K562 (cell line): ENCODE results near the gene SLC22A23. TPM values are rescaled to one million over a fixed set of nuclear protein-coding genes. Genes with fewer than 3 reads are reported as not detected.

Experiments
- ATAC-seq: fragments of 200-7000 bp; cut with Tn5 transposase; 3 replicates; pipeline ENCODE4 v1.9.1; 2020; ENCODE audit warnings: moderate library complexity
- BruUV-seq: library from RNA; stranded (reverse); fragments of 400-500 nt; replicated peaks from 2 replicates; lab custom pipeline; 2021; lab: Mats Ljungman, UMichigan
- CTCF ChIA-PET: fragments of 300-600 bp; formaldehyde crosslinking; extraction: SDS; loops from one replicate; lab custom pipeline; 2021; ENCODE audit warnings: low intra/inter-chr PET ratio; lab: Yijun Ruan, JAX
- POLR2A ChIA-PET: fragments of 300-600, 350-650 bp; sonication (Branson Sonifier 250); formaldehyde crosslinking; extraction: SDS; loops from one replicate; lab custom pipeline; 2021; ENCODE audit warnings: antibody characterized with exemption, inconsistent platforms; lab: Yijun Ruan, JAX
- DNase-seq, 4 experiments: peaks; one replicate each; pipeline versions ENCODE4 v3.0.0 to v3.0.0-alpha.2; 2011 to 2018; ENCODE audit warnings: low spot score in 3 of 4, mixed read lengths in 3 of 4; ENCODE audit errors: extremely low read depth in 1 of 4
- FAIRE-seq: peaks from 2 replicates; lab custom pipeline; 2011; peaks lifted over from hg19 to GRCh38; lab: Jason Lieb, UNC
- H2AFZ ChIP-seq: 2 replicates; pipeline ENCODE4 v1.6.0; 2011; ENCODE audit warnings: low read depth, low read length, control low read depth, inconsistent platforms
- H3K27ac ChIP-seq: fragments of 200-600 bp; 3 replicates; pipeline ENCODE4 v1.8.0; 2011; ENCODE audit warnings: low read depth, mild to moderate bottlenecking, control low read depth, inconsistent platforms, low read length, moderate library complexity, mixed read lengths; ENCODE audit errors: extremely low read depth
- H3K27me3 ChIP-seq, 2 experiments: fragments of 300-600 bp in 1 of 2; 2 replicates in 1 of 2; 3 replicates in 1 of 2; pipeline versions ENCODE4 v1.6.0 to v1.8.0; 2011; ENCODE audit warnings: inconsistent platforms in 2 of 2, low read length in 2 of 2, mild to moderate bottlenecking in 1 of 2, mixed read lengths in 1 of 2, moderate library complexity in 1 of 2; ENCODE audit not compliant: control insufficient read depth in 2 of 2, insufficient read depth in 2 of 2
- H3K36me3 ChIP-seq: fragments of 300-600 bp; 3 replicates; pipeline ENCODE4 v1.8.0; 2011; ENCODE audit warnings: mild to moderate bottlenecking, low read length, inconsistent platforms; ENCODE audit not compliant: control insufficient read depth, insufficient read depth
- H3K4me1 ChIP-seq, 2 experiments: fragments of 200-600 bp in 1 of 2; replicated peaks in 1 of 2; 2 replicates in 1 of 2; 3 replicates in 1 of 2; pipeline versions ENCODE4 v1.5.1 to v1.8.0; 2011; ENCODE audit warnings: inconsistent platforms in 2 of 2, low read length in 2 of 2, mild to moderate bottlenecking in 1 of 2, mixed read lengths in 1 of 2, moderate library complexity in 1 of 2; ENCODE audit not compliant: control insufficient read depth in 2 of 2, insufficient read depth in 2 of 2
- H3K4me2 ChIP-seq: 2 replicates; pipeline ENCODE4 v1.6.1; 2011; ENCODE audit warnings: low read length, control low read depth, inconsistent platforms, mixed read lengths; ENCODE audit not compliant: insufficient read depth
- H3K4me3 ChIP-seq: fragments of 200-600 bp; sonication (generic), shearing (Covaris generic); 2 replicates; pipeline ENCODE4 v1.5.1; 2016; ENCODE audit warnings: control low read depth, inconsistent platforms
- H3K79me2 ChIP-seq: fragments of 200-600 bp; 3 replicates; pipeline ENCODE4 v1.8.0; 2011; ENCODE audit warnings: low read length, inconsistent platforms; ENCODE audit not compliant: control insufficient read depth, insufficient read depth
- H3K9ac ChIP-seq, 2 experiments: 2 replicates each; pipeline versions ENCODE4 v1.6.0 to v1.6.1; 2011; ENCODE audit warnings: low read depth in 2 of 2, low read length in 2 of 2, control low read depth in 1 of 2, inconsistent platforms in 1 of 2, mild to moderate bottlenecking in 1 of 2, mixed read lengths in 1 of 2; ENCODE audit not compliant: insufficient read depth in 1 of 2
- H3K9me1 ChIP-seq: one replicate; pipeline ENCODE4 v1.6.0; 2011; ENCODE audit warnings: inconsistent platforms, mild to moderate bottlenecking, low read length, moderate library complexity; ENCODE audit not compliant: control insufficient read depth, insufficient read depth
- H3K9me3 ChIP-seq: replicated peaks from 2 replicates; pipeline ENCODE4 v1.5.1; 2011; ENCODE audit warnings: low read depth, low read length, inconsistent platforms; ENCODE audit not compliant: control insufficient read depth, insufficient read depth
- H4K20me1 ChIP-seq: replicated peaks from 2 replicates; pipeline ENCODE4 v1.6.1; 2011; ENCODE audit warnings: low read length, inconsistent platforms, mixed read lengths; ENCODE audit not compliant: control insufficient read depth, insufficient read depth
- CBX1 ChIP-seq: sonication (generic); IDR thresholded peaks from 2 replicates; pipeline ENCODE4 v1.6.1; 2016; ENCODE audit warnings: antibody characterized with exemption, low read depth, mild to moderate bottlenecking
- CSDE1 ChIP-seq, 2 experiments: fragments of 450-650 bp; IDR thresholded peaks; 2 replicates each; pipeline ENCODE4 v1.6.1; 2016; ENCODE audit warnings: mild to moderate bottlenecking in 1 of 2
- GTF2A2 ChIP-seq: IDR thresholded peaks from 2 replicates; pipeline ENCODE4 v1.6.1; 2016; ENCODE audit warnings: mild to moderate bottlenecking, missing genetic modification characterization, missing compliant biosample characterization
- GTF2B ChIP-seq: IDR thresholded peaks from 2 replicates; pipeline ENCODE4 v1.6.1; 2011; ENCODE audit not compliant: insufficient read length; ENCODE audit errors: extremely low read depth
- HBP1 ChIP-seq: fragments of 450-650 bp; formaldehyde crosslinking; IDR thresholded peaks from 2 replicates; pipeline ENCODE4 v1.4.0; 2022; ENCODE audit warnings: missing genetic modification characterization
- HDGF ChIP-seq: fragments of 450-650 bp; IDR thresholded peaks from 2 replicates; pipeline ENCODE4 v1.6.1; 2016
- HOXB6 ChIP-seq: fragments of 250-450 bp; sonication (Bioruptor Pico); IDR thresholded peaks from 2 replicates; pipeline ENCODE4 v1.5.1; 2022; ENCODE audit warnings: mild to moderate bottlenecking, borderline replicate concordance
- IRF9 ChIP-seq: fragments of 450-650 bp; IDR thresholded peaks from 2 replicates; pipeline ENCODE4 v1.6.1; 2016; ENCODE audit warnings: missing biosample characterization, missing genetic modification characterization
- LEF1 ChIP-seq: fragments of 450-650 bp; IDR thresholded peaks from 2 replicates; pipeline ENCODE4 v1.6.1; 2016; ENCODE audit warnings: mild to moderate bottlenecking
- MAX ChIP-seq: sonication (generic); formaldehyde crosslinking; IDR thresholded peaks from 2 replicates; pipeline ENCODE4 v1.9.0; 2022; ENCODE audit warnings: mild to moderate bottlenecking, missing genetic modification reagents
- RBBP5 ChIP-seq: fragments of 200-600 bp; sonication (generic); IDR thresholded peaks from 2 replicates; pipeline ENCODE4 v1.6.1; 2012; ENCODE audit warnings: borderline replicate concordance, mild to moderate bottlenecking, low read length, control low read depth, inconsistent platforms; ENCODE audit not compliant: insufficient read depth, poor library complexity, severe bottlenecking
- RBM39 ChIP-seq: fragments of 200-400 bp; formaldehyde crosslinking; optimal IDR thresholded peaks from 2 replicates; pipeline ENCODE3; 2018; ENCODE audit warnings: low read depth, low read length
- SLC30A9 ChIP-seq: fragments of 250-450 bp; sonication (Bioruptor Pico); IDR thresholded peaks from 2 replicates; pipeline ENCODE4 v1.8.0; 2022; ENCODE audit warnings: mild to moderate bottlenecking, moderate library complexity
- SRSF9 ChIP-seq: fragments of 200-400 bp; formaldehyde crosslinking; IDR thresholded peaks from 2 replicates; pipeline ENCODE4 v1.6.1; 2017; ENCODE audit warnings: low read depth, low read length, borderline replicate concordance
- TFAM ChIP-seq: fragments of 250-450 bp; sonication (Bioruptor Pico); conservative IDR thresholded peaks from 2 replicates; pipeline ENCODE4 v1.5.0; 2021; ENCODE audit warnings: mild to moderate bottlenecking, moderate library complexity
- TFE3 ChIP-seq: fragments of 450-650 bp; formaldehyde crosslinking; IDR thresholded peaks from 2 replicates; pipeline ENCODE4 v1.4.0; 2020; ENCODE audit warnings: mild to moderate bottlenecking, mixed read lengths
- U2AF1 ChIP-seq: fragments of 200-400 bp; formaldehyde crosslinking; optimal IDR thresholded peaks from 2 replicates; pipeline ENCODE3; 2017; ENCODE audit warnings: mild to moderate bottlenecking, low read depth, low read length, moderate library complexity
- ZNF197 ChIP-seq: fragments of 200-800 bp; sonication (Bioruptor generic); IDR thresholded peaks from 2 replicates; pipeline ENCODE4 v1.6.1; 2016; ENCODE audit warnings: low read depth, missing genetic modification characterization, missing compliant biosample characterization
- ZNF583 ChIP-seq: fragments of 250-450 bp; sonication (Bioruptor Pico); IDR thresholded peaks from 2 replicates; pipeline ENCODE4 v1.4.0; 2020
- ZNF707 ChIP-seq: fragments of 250-450 bp; sonication (Bioruptor Pico); conservative IDR thresholded peaks from 2 replicates; pipeline ENCODE4 v1.8.0; 2022; ENCODE audit warnings: inconsistent platforms, mild to moderate bottlenecking, moderate library complexity
- WGBS: fragments of 100-300 bp; shearing (Covaris generic); methylation state at CpG from one replicate; pipeline ENCODE4 v1.1.6; 2016; ENCODE audit warnings: low coverage, mixed read lengths; ENCODE audit not compliant: insufficient coverage; ENCODE audit errors: missing lambda C conversion rate; 5-methylcytosine and 5-hydroxymethylcytosine counted together
- in situ Hi-C: fragments of 300-500 bp; cut with MboI; formaldehyde crosslinking; loops from 4 replicates; pipeline ENCODE4 v1.15.0; 2018; ENCODE audit warnings: inconsistent platforms, mixed read lengths
- intact Hi-C: fragments of 100-400 bp; cut with micrococcal nuclease; formaldehyde crosslinking; loops from 2 replicates; pipeline ENCODE4 v1.14.2; 2022
- polyA plus RNA-seq, 8 experiments: library from polyadenylated mRNA; depleted of rRNA in 4 of 8; stranded (reverse) in 5 of 8; unstranded in 3 of 8; fragments of >200 nt; fragmentation: Nextera tagmentation in 2 of 8; fragmentation: Illumina TruSeq in 1 of 8; extraction: Ambion mirVana in 2 of 8; extraction: Trizol in 1 of 8; gene quantifications; 2 replicates each; pipeline versions ENCODE4 v1.2.1 to v1.2.3, GENCODE V29; 2011 to 2014; ENCODE audit warnings: inconsistent platforms in 1 of 8, missing spikeins in 1 of 8
- total RNA-seq, 7 experiments: library from RNA; depleted of rRNA in 6 of 7; stranded (reverse); fragments of >200 nt in 6 of 7; fragmentation: Illumina TruSeq in 2 of 7; extraction: Trizol in 2 of 7; gene quantifications; 2 replicates each; pipeline versions ENCODE4 v1.2.1 to v1.2.3, GENCODE V29; 2011 to 2021; ENCODE audit warnings: low replicate concordance in 1 of 7

The SLC22A23 gene
- total and polyA plus RNA-seq, 9 of the 15 experiments (the other 6 are each of a cell fraction or from before 2014, with no cell fraction given): 0.30 to 8.7 (median 2.5) TPM

- no peaks in the 10 kb centered on the region for H3K9me1 ChIP-seq
- WGBS: 9% methylated on average over 3 of the region's 3 CpGs
- H3K4me3 ChIP-seq: no peak overlapping the region
- ATAC-seq (peak; percentile 41), FAIRE-seq (no peak), DNase-seq (no peak)
- ChIA-PET CTCF (no interaction called here), POLR2A (interaction anchor here (0.5 to 2.8 kb wide), 13 partner anchors 8 to 1429 kb away, joined by 3 to 19 read pairs (median 3); no protein-coding TSS in a partner anchor)
- H3K4me2 ChIP-seq: peak overlapping the region; percentile 57
- in situ Hi-C loops: no loop called here
- H4K20me1 ChIP-seq: peaks cover 9% of the 10 kb centered on the region; the same call in 1 of the 2 replicates
- intact Hi-C loops: no loop called here
- H3K9me3 ChIP-seq: no peaks in the 10 kb centered on the region
- H3K36me3 ChIP-seq: no peaks in the 10 kb centered on the region
- peak overlapping the region in 1 of 2 experiments; percentile 60; a peak in 2 of 4 replicates for H3K9ac ChIP-seq
- peak overlapping the region; percentile 79 for H2AFZ ChIP-seq
- H3K27ac ChIP-seq: peak overlapping the region; percentile 52
- H3K79me2 ChIP-seq: peaks cover 8% of the 10 kb centered on the region; the same call in 1 of the 3 replicates
- peaks cover 30 to 33% of the 10 kb centered on the region in 2 experiments for H3K4me1 ChIP-seq
- BruUV-seq: no TSS peak
- no peaks in the 10 kb centered on the region for H3K27me3 ChIP-seq
- TF ChIP-seq IRF9 (0 out of 2 replicates have a peak, but pooled peaks have one; percentile 5), HBP1 (CRISPR knock-in tag) (no peak), TFE3 (CRISPR knock-in tag) (no peak), HOXB6 (no peak), SLC30A9 (CRISPR knock-in tag) (no peak), MAX (CRISPR knock-in tag) (0 out of 2 replicates have a peak, but pooled peaks have one; percentile 14), RBM39 (no peak), ZNF707 (CRISPR knock-in tag) (no peak), U2AF1 (no peak), ZNF197 (no peak), GTF2B (no peak), GTF2A2 (tag) (no peak), RBBP5 (peak; percentile 28), HDGF (no peak), ZNF583 (no peak), SRSF9 (no peak), TFAM (CRISPR knock-in tag) (no peak), LEF1 (no peak), CSDE1 (IDR thresholded peaks at IDR 0.05) (no peak), CBX1 (no peak)
These were observed 13.7 kb downstream of the SLC22A23 start for GRCh38 chr6:3443221-3443515.
